ENCODE results near the gene IL9. TPM values are rescaled to one million over a fixed set of nuclear protein-coding genes. Genes with fewer than 3 reads are reported as not detected.

IL9 gene
- polyA plus RNA-seq, 1 donor (not counting 4 experiments of a cell fraction or from before 2014, with no cell fraction given) = not detected

- FAIRE-seq (no peak), DNase-seq (ENCODE audit: low read depth, low spot score) (no peak)
- Histone ChIP-seq H3K36me3 (ENCODE audit: control insufficient read depth in 2 of 2, extremely low read depth in 1 of 2, insufficient read depth in 2 of 2, low read length in 2 of 2) (no peaks in the 10 kb centered on the region), H3K4me1 (ENCODE audit: control insufficient read depth, extremely low read depth, insufficient read depth, low read length) (no peaks in the 10 kb centered on the region), H2AFZ (ENCODE audit: control insufficient read depth, low read length) (no peak overlapping the region), H3K27me3 (ENCODE audit: control insufficient read depth, extremely low read depth, insufficient read depth, low read length) (peaks cover 14% of the 10 kb centered on the region), H3K9ac (ENCODE audit: control insufficient read depth, extremely low read depth, insufficient read depth, low read length) (no peak overlapping the region), H3K4me3 (ENCODE audit: control insufficient read depth in 2 of 3, extremely low read depth in 1 of 3, insufficient read depth in 2 of 3, low read depth in 1 of 3, low read length in 3 of 3) (no peak overlapping the region), H3K9me3 (ENCODE audit: control insufficient read depth, low read depth, low read length) (no peaks in the 10 kb centered on the region), H4K20me1 (ENCODE audit: control insufficient read depth, extremely low read depth, insufficient read depth, low read length) (no peaks in the 10 kb centered on the region), H3K4me2 (ENCODE audit: control insufficient read depth, extremely low read depth, insufficient read depth, low read depth, low read length) (no peak overlapping the region), H3K27ac (ENCODE audit: control insufficient read depth, insufficient read depth, low read length) (no peak overlapping the region), H3K79me2 (ENCODE audit: control insufficient read depth, insufficient read depth, low read length) (no peaks in the 10 kb centered on the region), H3K9me1 (ENCODE audit: control insufficient read depth, extremely low read depth, insufficient read depth, low read length) (no peaks in the 10 kb centered on the region)
- dilution Hi-C loops (cut with MboI; ENCODE audit: extremely low pct_ligation_motif_present, low sequenced_read_pairs) = no loop called here
- no peak for TF ChIP-seq EZH2 (IDR thresholded peaks at IDR 0.05; ENCODE audit: low read length)
- no peak for TF ChIP-seq CTCF (optimal IDR thresholded peaks at IDR 0.05 in 1 of 3, IDR thresholded peaks at IDR 0.05 in 1 of 3, conservative IDR thresholded peaks at IDR 0.05 in 1 of 3; ENCODE audit: extremely low read depth in 1 of 3, insufficient read depth in 2 of 3, low read length in 3 of 3)
Measured at GRCh38 chr5:135886136-135886535, 9.5 kb downstream of the IL9 start.

DNA sequence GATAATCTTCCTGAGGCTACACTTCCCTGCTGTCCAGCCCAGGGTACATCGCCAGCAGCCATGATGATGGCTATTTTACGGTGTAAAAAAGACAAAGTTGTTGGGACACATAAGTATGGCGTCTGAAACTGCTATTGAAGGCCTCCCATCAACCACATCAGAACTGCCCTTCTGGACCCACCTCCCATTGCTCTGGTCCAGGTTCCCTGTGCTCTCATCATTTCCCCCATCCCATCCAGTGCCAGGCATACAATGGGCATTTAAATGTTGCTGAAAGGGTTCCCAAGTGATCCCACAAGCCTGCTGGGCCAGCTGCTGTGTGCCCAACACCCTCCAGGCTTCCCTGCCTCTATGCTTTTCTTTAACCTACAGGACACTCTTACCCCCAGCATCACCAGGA is 10.6 kb downstream of the IL9 start:
- Histone ChIP-seq H3K4me2 (ENCODE audit: control insufficient read depth, extremely low read depth, insufficient read depth, low read depth, low read length) (no peak overlapping the region), H3K27me3 (ENCODE audit: control insufficient read depth, extremely low read depth, insufficient read depth, low read length) (peaks cover 14% of the 10 kb centered on the region), H3K4me3 (ENCODE audit: control insufficient read depth in 2 of 3, extremely low read depth in 1 of 3, insufficient read depth in 2 of 3, low read depth in 1 of 3, low read length in 3 of 3) (no peak overlapping the region), H3K4me1 (ENCODE audit: control insufficient read depth, extremely low read depth, insufficient read depth, low read length) (peaks cover 4% of the 10 kb centered on the region), H3K36me3 (ENCODE audit: control insufficient read depth in 2 of 2, extremely low read depth in 1 of 2, insufficient read depth in 2 of 2, low read length in 2 of 2) (no peaks in the 10 kb centered on the region), H3K27ac (ENCODE audit: control insufficient read depth, insufficient read depth, low read length) (no peak overlapping the region), H4K20me1 (ENCODE audit: control insufficient read depth, extremely low read depth, insufficient read depth, low read length) (no peaks in the 10 kb centered on the region), H3K9me1 (ENCODE audit: control insufficient read depth, extremely low read depth, insufficient read depth, low read length) (no peaks in the 10 kb centered on the region), H3K9ac (ENCODE audit: control insufficient read depth, extremely low read depth, insufficient read depth, low read length) (no peak overlapping the region), H3K9me3 (ENCODE audit: control insufficient read depth, low read depth, low read length) (no peaks in the 10 kb centered on the region), H2AFZ (ENCODE audit: control insufficient read depth, low read length) (no peak overlapping the region), H3K79me2 (ENCODE audit: control insufficient read depth, insufficient read depth, low read length) (no peaks in the 10 kb centered on the region)
- DNase-seq (ENCODE audit: low read depth, low spot score) (no peak), FAIRE-seq (no peak)
- dilution Hi-C loops (cut with MboI; ENCODE audit: extremely low pct_ligation_motif_present, low sequenced_read_pairs) = no loop called here
- no peak for TF ChIP-seq CTCF (optimal IDR thresholded peaks at IDR 0.05 in 1 of 3, IDR thresholded peaks at IDR 0.05 in 1 of 3, conservative IDR thresholded peaks at IDR 0.05 in 1 of 3; ENCODE audit: extremely low read depth in 1 of 3, insufficient read depth in 2 of 3, low read length in 3 of 3)
- TF ChIP-seq EZH2 (IDR thresholded peaks at IDR 0.05; ENCODE audit: low read length) = no peak
